Mesothelial cell of epicardium (in vitro differentiated cells): ENCODE measurements around the gene MOV10. TPM values are rescaled to one million over a fixed set of nuclear protein-coding genes. Genes with fewer than 3 reads are reported as not detected.

Experiments
- DNase-seq, 2 experiments: peaks; one replicate each; pipeline ENCODE4 v3.0.0; 2021; ENCODE audit warnings: low spot score in 2 of 2; ENCODE audit not compliant: unreplicated experiment in 2 of 2
- H3K27ac Mint-ChIP-seq: 2 replicates; pipeline ENCODE4 v1.8.0; 2021; ENCODE audit warnings: mixed read lengths
- H3K27me3 Mint-ChIP-seq: 2 replicates; pipeline ENCODE4 v1.8.0; 2021; ENCODE audit warnings: low read depth, mixed read lengths
- H3K36me3 Mint-ChIP-seq: 2 replicates; pipeline ENCODE4 v1.8.0; 2021; ENCODE audit warnings: mixed read lengths
- H3K4me1 Mint-ChIP-seq: 2 replicates; pipeline ENCODE4 v1.8.0; 2021; ENCODE audit warnings: mixed read lengths
- H3K4me3 Mint-ChIP-seq: 2 replicates; pipeline ENCODE4 v1.8.0; 2021; ENCODE audit warnings: mild to moderate bottlenecking, moderate library complexity, mixed read lengths
- H3K9me3 Mint-ChIP-seq: 2 replicates; pipeline ENCODE4 v1.8.0; 2021; ENCODE audit warnings: mixed read lengths
- CTCF ChIP-seq: fragments of 200-600 bp; sonication (generic); IDR thresholded peaks from one replicate; pipeline ENCODE4 v1.5.0; 2021; ENCODE audit warnings: antibody characterized with exemption; ENCODE audit not compliant: unreplicated experiment
- total RNA-seq: library from RNA; stranded (reverse); gene quantifications from 3 replicates; pipeline ENCODE4 v1.2.1, GENCODE V29; 2021

MOV10 gene
- total RNA-seq, 1 donor from 2014 or later = 163 TPM

DNA sequence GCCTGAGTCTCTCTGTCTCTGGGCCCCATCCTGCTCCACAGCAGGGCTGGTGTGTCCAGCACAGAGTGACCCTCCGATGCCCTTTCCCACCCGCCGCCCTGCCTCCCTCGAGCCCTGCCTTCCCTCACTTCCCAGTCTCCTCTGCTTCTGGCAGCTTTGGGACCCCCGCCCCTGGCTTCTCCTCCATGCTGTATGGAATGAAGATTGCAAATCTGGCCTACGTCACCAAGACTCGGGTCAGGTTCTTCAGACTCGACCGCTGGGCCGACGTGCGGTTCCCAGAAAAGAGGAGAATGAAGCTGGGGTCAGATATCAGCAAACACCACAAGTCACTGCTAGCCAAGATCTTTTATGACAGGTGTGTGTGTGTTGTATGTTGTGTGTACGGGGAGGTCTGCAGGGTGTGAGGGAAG lies 14.3 kb downstream of the MOV10 start:
- Mint-ChIP-seq H3K27ac (peak overlapping the region; percentile 76), H3K4me1 (peaks cover 24% of the 10 kb centered on the region), H3K4me3 (peak overlapping the region; percentile 14), H3K27me3 (no peaks in the 10 kb centered on the region), H3K36me3 (peaks cover 28% of the 10 kb centered on the region), H3K9me3 (no peaks in the 10 kb centered on the region)
- no peak for TF ChIP-seq CTCF
- no peak for DNase-seq

- TF ChIP-seq CTCF = no peak
- no peaks in the 10 kb centered on the region for H3K9me3 Mint-ChIP-seq
- no peaks in the 10 kb centered on the region for H3K27me3 Mint-ChIP-seq
- peak overlapping the region; percentile 76 for H3K27ac Mint-ChIP-seq
- no peak overlapping the region for H3K4me3 Mint-ChIP-seq
- peaks cover 28% of the 10 kb centered on the region for H3K36me3 Mint-ChIP-seq
- no peak for DNase-seq
- H3K4me1 Mint-ChIP-seq = peaks cover 24% of the 10 kb centered on the region
These were observed 14.9 kb downstream of the MOV10 start for GRCh38 chr1:112689196-112689841.

DNA sequence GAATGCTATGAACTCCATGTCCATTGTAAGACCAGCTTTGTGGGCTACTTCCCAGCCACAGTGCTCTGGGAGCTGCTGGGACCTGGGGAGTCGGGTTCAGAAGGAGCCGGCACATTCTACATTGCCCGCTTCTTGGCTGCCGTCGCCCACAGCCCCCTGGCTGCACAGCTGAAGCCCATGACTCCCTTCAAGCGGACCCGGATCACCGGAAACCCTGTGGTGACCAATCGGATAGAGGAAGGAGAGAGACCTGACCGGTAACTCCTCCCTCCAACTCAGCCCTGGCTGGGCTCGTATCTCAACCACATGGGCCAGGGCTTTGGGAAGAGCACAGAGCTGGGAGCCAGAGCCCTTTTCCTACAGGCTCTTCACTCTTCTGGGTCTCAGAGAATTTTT lies 15.4 kb downstream of the MOV10 start:
- Mint-ChIP-seq H3K4me1 (peaks cover 24% of the 10 kb centered on the region), H3K27ac (no peak overlapping the region), H3K36me3 (peaks cover 28% of the 10 kb centered on the region), H3K27me3 (no peaks in the 10 kb centered on the region), H3K4me3 (no peak overlapping the region), H3K9me3 (no peaks in the 10 kb centered on the region)
- DNase-seq = no peak
- TF ChIP-seq CTCF = no peak

GRCh38 chr1:112692681-112693080 lies 18.2 kb downstream of the MOV10 start:
- Mint-ChIP-seq H3K27me3 (no peaks in the 10 kb centered on the region), H3K4me1 (peaks cover 17% of the 10 kb centered on the region), H3K9me3 (no peaks in the 10 kb centered on the region), H3K4me3 (no peak overlapping the region), H3K27ac (no peak overlapping the region), H3K36me3 (peaks cover 35% of the 10 kb centered on the region)
- TF ChIP-seq CTCF = no peak
- no peak for DNase-seq

GRCh38 chr1:112693821-112694220 lies 19.4 kb downstream of the MOV10 start:
- H3K36me3 Mint-ChIP-seq = peaks cover 38% of the 10 kb centered on the region

More at GRCh38 chr1:112693821-112694220, 19.4 kb downstream of the MOV10 start:
- Mint-ChIP-seq H3K9me3 (no peaks in the 10 kb centered on the region), H3K27me3 (no peaks in the 10 kb centered on the region), H3K4me1 (peaks cover 17% of the 10 kb centered on the region), H3K27ac (no peak overlapping the region), H3K4me3 (no peak overlapping the region)
- no peak for DNase-seq
- TF ChIP-seq CTCF = no peak
